ENCODE data around the gene ZNF70.

ZNF70 gene

GRCh38 chr22:23779731-23780130, 28.8 kb upstream of the ZNF70 start:
- Histone ChIP-seq H3K79me2 (ENCODE audit: insufficient read depth, low read length) (no peaks in the 10 kb centered on the region), H3F3A (ENCODE audit: insufficient read depth, low read length) (no peaks in the 10 kb centered on the region), H3K27ac (ENCODE audit: low read depth, low read length, poor library complexity, severe bottlenecking) (no peak overlapping the region), H3K9ac (ENCODE audit: low read length) (no peak overlapping the region), H2AFZ (ENCODE audit: low read length) (no peak overlapping the region), H3K4me2 (ENCODE audit: low read length) (no peak overlapping the region), H4K20me1 (ENCODE audit: insufficient read depth, low read length) (no peaks in the 10 kb centered on the region), H3K27me3 (ENCODE audit: insufficient read depth, low read length) (0 out of 2 replicates have a peak, but pooled peaks cover 4% of the 10 kb centered on the region), H3K4me3 (ENCODE audit: low read depth, low read length, poor library complexity, severe bottlenecking) (no peak overlapping the region), H3K36me3 (ENCODE audit: insufficient read depth, low read length) (no peaks in the 10 kb centered on the region), H3K4me1 (ENCODE audit: insufficient read depth, low read length, severe bottlenecking) (no peaks in the 10 kb centered on the region), H3K9me2 (ENCODE audit: low read depth, low read length) (no peaks in the 10 kb centered on the region), H3K9me3 (ENCODE audit: low read length) (no peaks in the 10 kb centered on the region)
- no peak for TF ChIP-seq CTCF (IDR thresholded peaks at IDR 0.05; ENCODE audit: low read length)
- TF ChIP-seq EZH2 (IDR thresholded peaks at IDR 0.05; ENCODE audit: borderline replicate concordance, low read length): no peak

GRCh38 chr22:23779083-23779482, 28.2 kb upstream of the ZNF70 start:
- Histone ChIP-seq H3K4me1 (ENCODE audit: insufficient read depth, low read length, severe bottlenecking) (no peaks in the 10 kb centered on the region), H3K9ac (ENCODE audit: low read length) (no peak overlapping the region)
- TF ChIP-seq EZH2 (IDR thresholded peaks at IDR 0.05; ENCODE audit: borderline replicate concordance, low read length) (no peak), CTCF (IDR thresholded peaks at IDR 0.05; ENCODE audit: low read length) (no peak)

GRCh38 chr22:23778577-23778900, 27.6 kb upstream of the ZNF70 start:
- Histone ChIP-seq H3K79me2 (ENCODE audit: insufficient read depth, low read length) (no peaks in the 10 kb centered on the region), H4K20me1 (ENCODE audit: insufficient read depth, low read length) (no peaks in the 10 kb centered on the region), H3K27ac (ENCODE audit: low read depth, low read length, poor library complexity, severe bottlenecking) (no peak overlapping the region), H3K4me1 (ENCODE audit: insufficient read depth, low read length, severe bottlenecking) (no peaks in the 10 kb centered on the region), H3K27me3 (ENCODE audit: insufficient read depth, low read length) (0 out of 2 replicates have a peak, but pooled peaks cover 4% of the 10 kb centered on the region), H2AFZ (ENCODE audit: low read length) (no peak overlapping the region), H3F3A (ENCODE audit: insufficient read depth, low read length) (no peaks in the 10 kb centered on the region), H3K4me2 (ENCODE audit: low read length) (no peak overlapping the region), H3K9me3 (ENCODE audit: low read length) (no peaks in the 10 kb centered on the region), H3K9ac (ENCODE audit: low read length) (no peak overlapping the region), H3K36me3 (ENCODE audit: insufficient read depth, low read length) (no peaks in the 10 kb centered on the region), H3K4me3 (ENCODE audit: low read depth, low read length, poor library complexity, severe bottlenecking) (no peak overlapping the region), H3K9me2 (ENCODE audit: low read depth, low read length) (no peaks in the 10 kb centered on the region)
- no peak for TF ChIP-seq EZH2 (IDR thresholded peaks at IDR 0.05; ENCODE audit: borderline replicate concordance, low read length)
- no peak for TF ChIP-seq CTCF (IDR thresholded peaks at IDR 0.05; ENCODE audit: low read length)

More at GRCh38 chr22:23779083-23779482, 28.2 kb upstream of the ZNF70 start:
- no peak overlapping the region for H3K4me3 ChIP-seq (ENCODE audit: low read depth, low read length, poor library complexity, severe bottlenecking)
- no peak overlapping the region for H3K27ac ChIP-seq (ENCODE audit: low read depth, low read length, poor library complexity, severe bottlenecking)
- no peak overlapping the region for H2AFZ ChIP-seq (ENCODE audit: low read length)
- no peaks in the 10 kb centered on the region for H3K9me2 ChIP-seq (ENCODE audit: low read depth, low read length)
- no peak overlapping the region for H3K4me2 ChIP-seq (ENCODE audit: low read length)
- H3K79me2 ChIP-seq (ENCODE audit: insufficient read depth, low read length): no peaks in the 10 kb centered on the region
- H4K20me1 ChIP-seq (ENCODE audit: insufficient read depth, low read length): no peaks in the 10 kb centered on the region
- 0 out of 2 replicates have a peak, but pooled peaks cover 4% of the 10 kb centered on the region for H3K27me3 ChIP-seq (ENCODE audit: insufficient read depth, low read length)
- H3F3A ChIP-seq (ENCODE audit: insufficient read depth, low read length): no peaks in the 10 kb centered on the region
- H3K36me3 ChIP-seq (ENCODE audit: insufficient read depth, low read length): no peaks in the 10 kb centered on the region
- H3K9me3 ChIP-seq (ENCODE audit: low read length): no peaks in the 10 kb centered on the region
